Heart left ventricle (tissue), 16 donors: ENCODE results near the gene NAIF1. TPM values are rescaled to one million over a fixed set of nuclear protein-coding genes. Genes with fewer than 3 reads are reported as not detected.
A peak's percentile ranks its signal among the peaks of the same experiment; 100 is the strongest.

Experiments used
- ATAC-seq, 4 donors: fragments of 200-7000 bp; cut with Tn5 transposase; one replicate each; pipeline ENCODE4 v1.9.1; 2020 to 2022; ENCODE audit warnings: moderate library complexity in 4 of 4, mild to moderate bottlenecking in 3 of 4, moderate number of reproducible peaks in 1 of 4
- DNase-seq, 5 donors: peaks; one replicate each; pipeline ENCODE4 v3.0.0-alpha.2; 2020
- H3K27ac ChIP-seq, 12 donors: fragments of 200-600 bp; sonication (generic) in 4 of 12; one replicate each; pipeline versions ENCODE4 v1.5.0 to v1.8.0; 2016 to 2022; ENCODE audit warnings: mild to moderate bottlenecking in 2 of 12
- H3K27me3 ChIP-seq, 9 donors: fragments of 200-600 bp; sonication (generic) in 2 of 9; one replicate each; pipeline versions ENCODE4 v1.5.1 to v1.8.0; 2016 to 2022; ENCODE audit warnings: mild to moderate bottlenecking in 3 of 9
- H3K36me3 ChIP-seq, 9 donors: fragments of 200-600 bp; sonication (generic) in 2 of 9; one replicate each; pipeline versions ENCODE4 v1.5.0 to v1.8.0; 2018 to 2022; ENCODE audit warnings: mild to moderate bottlenecking in 2 of 9
- H3K4me1 ChIP-seq, 12 donors: fragments of 200-600 bp; sonication (generic) in 4 of 12; one replicate each; pipeline versions ENCODE4 v1.5.0 to v1.8.0; 2016 to 2022; ENCODE audit warnings: mild to moderate bottlenecking in 3 of 12
- H3K4me3 ChIP-seq, 12 donors: fragments of 200-600 bp; sonication (generic) in 4 of 12; one replicate each; pipeline versions ENCODE4 v1.5.0 to v1.8.0; 2017 to 2022; ENCODE audit warnings: mild to moderate bottlenecking in 9 of 12, moderate library complexity in 4 of 12
- H3K9me3 ChIP-seq, 12 donors: fragments of 200-600 bp; sonication (generic) in 4 of 12; one replicate each; pipeline versions ENCODE4 v1.5.0 to v1.8.0; 2016 to 2022; ENCODE audit warnings: mild to moderate bottlenecking in 1 of 12
- POLR2A ChIP-seq, 2 donors: fragments of 450-650 bp; IDR thresholded peaks; one replicate each; pipeline ENCODE4 v1.6.1; 2017; ENCODE audit warnings: antibody characterized with exemption in 2 of 2, mild to moderate bottlenecking in 2 of 2, moderate library complexity in 2 of 2
- WGBS, 4 donors: extraction: QIAGEN DNeasy Blood & Tissue Kit in 2 of 4; methylation state at CpG; one replicate each; pipeline versions ENCODE4 v1.1.5 to v1.1.7; 2013 to 2018; 5-methylcytosine and 5-hydroxymethylcytosine counted together
- intact Hi-C, 10 donors: fragments of 100-400 bp; cut with DNase I; formaldehyde crosslinking; loops; one replicate each; pipeline versions ENCODE4 v1.11.1 to v1.14.2; 2022
- polyA plus RNA-seq, 2 donors: library from polyadenylated mRNA; stranded (reverse); fragments of 200-250 nt; gene quantifications; one replicate each; pipeline ENCODE4 v1.2.3, GENCODE V29; 2013
- total RNA-seq, 9 donors: library from RNA; depleted of rRNA in 2 of 9; stranded (reverse); fragments of >200 nt in 2 of 9; fragmentation: NEBNext Ultra II Directional in 3 of 9; extraction: Animal tissue kit (Norgen Biotek cat#: 25700) in 3 of 9; gene quantifications; one replicate each; pipeline versions ENCODE4 v1.1.0 to v1.2.4, GENCODE V29; 2016 to 2023
- TF ChIP-seq, protein P1 (sequence below), 12 donors: fragments of 200-600 bp; sonication (generic) in 4 of 12; IDR thresholded peaks; one replicate each; pipeline versions ENCODE4 v1.5.0 to v1.8.0; 2018 to 2022; ENCODE audit warnings: antibody characterized with exemption in 12 of 12, mild to moderate bottlenecking in 5 of 12
- donor health status: ischemic (EF 13 %, LVEDD 7.1; RV severe dilation, severe dysfunction).
- donor health status: healthy with polysubstance abuse.
- donor health status: DM: no; HTN: yes; CAD: no.
- donor health status: DM: no; HTN: no; CAD: no.
- donor health status: ischemic (EF 25% LVEDD 6.9; RV normal size, moderate dysfunction).
- donor health status: ischemic (EF 25% LVEDD 5.7; RV mildly dilated, moderate dysfunction).
- donor health status: healthy.
- donor health status: DM: yes; HTN: yes; CAD: no.
- donor health status: ischemic (EF 35%, LVEDD 5.7; RV mildly dilated, moderate dysfunction).
- donor health status: nonischemic (EF 11% LVEDD 7.7; RV severe dilation, severe dysfunction).
- donor health status: DM: yes; HTN: yes; CAD: no.
- donor health status: PGD.
- donor health status: ischemic (EF 29% LVEDD 5.4; RV normal size, mild dysfunction).
- donor health status: nonischemic (EF 23%, LVEDD 6.1; RV moderate dilation, normal function).

Gene NAIF1
- total and polyA plus RNA-seq, 11 donors = 3.5 to 8.9 (median 6.5) TPM

DNA sequence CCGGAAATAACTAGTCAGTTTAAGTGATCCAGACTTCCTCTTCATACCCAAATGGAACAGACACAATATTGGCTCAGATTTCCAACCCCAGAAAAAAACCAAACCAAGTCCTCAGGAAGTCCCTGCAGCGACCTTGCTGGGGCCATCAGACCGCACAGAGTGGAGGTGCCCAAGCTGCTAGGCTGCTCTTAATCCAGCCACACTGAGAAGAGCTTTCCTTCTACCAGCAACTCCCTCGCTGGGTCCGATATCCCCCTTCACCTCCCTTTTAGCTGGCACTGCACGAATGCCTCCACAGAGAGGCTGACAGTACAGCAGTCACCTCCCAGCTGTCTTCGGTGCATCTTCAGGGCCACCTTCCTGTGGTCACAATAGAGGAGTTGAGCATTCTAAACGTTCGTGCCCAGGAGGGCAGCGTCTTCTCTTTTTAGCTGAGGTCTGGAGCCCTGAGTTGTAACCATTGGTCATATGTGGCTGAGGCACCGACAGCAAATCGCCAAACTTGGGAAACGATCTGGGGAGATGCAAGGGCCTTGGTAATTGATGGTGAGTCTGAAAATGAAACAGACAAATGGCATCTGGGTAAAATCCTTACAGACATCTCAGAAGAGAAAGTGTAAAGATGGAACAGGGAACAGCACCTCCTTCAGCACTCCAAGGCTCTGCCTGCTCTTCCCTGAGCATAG is 5.7 kb downstream of the NAIF1 start:
- Histone ChIP-seq H3K27ac (peak overlapping the region in 6 of 12 donors; percentile 6 to 85 (median 36)), H3K36me3 (peaks cover 0 to 25% (median 16%) of the 10 kb centered on the region in 9 donors), H3K4me1 (peaks cover 3 to 56% (median 29%) of the 10 kb centered on the region in 12 donors), H3K27me3 (no peaks in the 10 kb centered on the region), H3K4me3 (peak overlapping the region in 1 of 12 donors; percentile 26), H3K9me3 (no peaks in the 10 kb centered on the region)
- WGBS, 4 donors = 57 to 64% (median 62%) methylated on average over 10 to 13 of the region's 13 CpGs
- intact Hi-C loops = no loop called here
- TF ChIP-seq, protein P1, sequence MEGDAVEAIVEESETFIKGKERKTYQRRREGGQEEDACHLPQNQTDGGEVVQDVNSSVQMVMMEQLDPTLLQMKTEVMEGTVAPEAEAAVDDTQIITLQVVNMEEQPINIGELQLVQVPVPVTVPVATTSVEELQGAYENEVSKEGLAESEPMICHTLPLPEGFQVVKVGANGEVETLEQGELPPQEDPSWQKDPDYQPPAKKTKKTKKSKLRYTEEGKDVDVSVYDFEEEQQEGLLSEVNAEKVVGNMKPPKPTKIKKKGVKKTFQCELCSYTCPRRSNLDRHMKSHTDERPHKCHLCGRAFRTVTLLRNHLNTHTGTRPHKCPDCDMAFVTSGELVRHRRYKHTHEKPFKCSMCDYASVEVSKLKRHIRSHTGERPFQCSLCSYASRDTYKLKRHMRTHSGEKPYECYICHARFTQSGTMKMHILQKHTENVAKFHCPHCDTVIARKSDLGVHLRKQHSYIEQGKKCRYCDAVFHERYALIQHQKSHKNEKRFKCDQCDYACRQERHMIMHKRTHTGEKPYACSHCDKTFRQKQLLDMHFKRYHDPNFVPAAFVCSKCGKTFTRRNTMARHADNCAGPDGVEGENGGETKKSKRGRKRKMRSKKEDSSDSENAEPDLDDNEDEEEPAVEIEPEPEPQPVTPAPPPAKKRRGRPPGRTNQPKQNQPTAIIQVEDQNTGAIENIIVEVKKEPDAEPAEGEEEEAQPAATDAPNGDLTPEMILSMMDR (IDR thresholded peaks at IDR 0.05) = no peak
- no peak for TF ChIP-seq POLR2A (IDR thresholded peaks at IDR 0.05)
- no peak for ATAC-seq
- DNase-seq = no peak

- intact Hi-C loops = no loop called here
- no peak for DNase-seq
- Histone ChIP-seq H3K4me3 (no peak overlapping the region), H3K4me1 (peaks cover 0 to 54% (median 28%) of the 10 kb centered on the region in 12 donors), H3K27ac (no peak overlapping the region), H3K27me3 (no peaks in the 10 kb centered on the region), H3K9me3 (no peaks in the 10 kb centered on the region), H3K36me3 (peaks cover 0 to 25% (median 16%) of the 10 kb centered on the region in 9 donors)
- no peak for TF ChIP-seq POLR2A (IDR thresholded peaks at IDR 0.05)
- TF ChIP-seq, protein P1 (IDR thresholded peaks at IDR 0.05) = no peak
- ATAC-seq = no peak
- WGBS, 4 donors = 86 to 93% (median 88%) methylated on average over 6 of the region's 6 CpGs
These were observed 7.6 kb downstream of the NAIF1 start for GRCh38 chr9:128059365-128059983.

DNA sequence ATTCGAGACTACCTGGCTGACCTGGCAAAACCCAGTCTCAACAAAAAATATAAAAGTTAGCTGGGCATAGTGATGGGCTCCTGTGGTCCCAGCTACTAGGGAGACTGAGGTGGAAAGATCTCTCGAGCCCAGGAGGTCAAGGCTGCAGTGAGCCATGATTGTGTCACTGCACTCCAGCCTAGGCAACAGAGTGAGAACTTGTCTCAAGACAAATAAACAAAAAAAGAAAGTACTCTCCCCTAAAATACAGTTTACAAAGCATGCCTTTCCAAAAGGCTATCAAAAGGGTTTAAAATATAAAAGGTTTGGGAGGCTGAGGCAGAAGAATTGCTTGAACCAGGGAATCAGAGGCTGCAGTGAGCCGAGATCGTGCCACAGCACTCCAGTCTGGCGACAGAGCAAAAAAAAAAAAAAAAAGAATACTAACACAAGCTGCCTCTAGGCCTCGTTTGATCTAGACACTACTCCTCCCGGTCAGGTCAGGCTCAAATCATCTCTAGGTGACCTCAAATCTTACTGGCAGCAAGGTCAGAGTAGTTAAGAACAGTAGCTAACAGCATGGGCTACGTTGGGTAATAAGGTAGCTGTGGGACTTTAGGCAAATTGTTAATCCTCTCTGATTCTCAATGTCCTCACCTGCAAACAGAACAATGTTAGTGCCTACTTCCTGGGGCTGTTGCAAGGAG is 9.3 kb downstream of the NAIF1 start:
- H3K9me3 ChIP-seq = no peaks in the 10 kb centered on the region
- no peak for ATAC-seq
- 82 to 93% (median 89%) methylated on average over 8 of the region's 8 CpGs for WGBS, 4 donors
- no peak overlapping the region for H3K4me3 ChIP-seq
- DNase-seq = no peak
- peaks cover 0 to 58% (median 26%) of the 10 kb centered on the region in 12 donors for H3K4me1 ChIP-seq
- H3K27me3 ChIP-seq = no peaks in the 10 kb centered on the region
- peaks cover 0 to 17% (median 10%) of the 10 kb centered on the region in 9 donors for H3K36me3 ChIP-seq
- intact Hi-C loops = no loop called here
- no peak overlapping the region for H3K27ac ChIP-seq
- TF ChIP-seq, protein P1 (IDR thresholded peaks at IDR 0.05) = no peak
- no peak for TF ChIP-seq POLR2A (IDR thresholded peaks at IDR 0.05)
